Activated CD4-positive, alpha-beta T cell treated with anti-CD3 and anti-CD28 coated beads, Interleukin-2, Interleukin-4, amounts not matched to agents 100 ng/mL and 50 ng/mL, durations not matched to agents 16 hours and 8 hours (primary cell): Measurements from ENCODE around the gene KLHL22.
"Not testable (repeated sequence)": the region's sequence is repeated elsewhere in the genome, so short reads cannot be mapped to it uniquely, and the experiment has no call there.

Experiments used
- DNase-seq: peaks from one replicate; pipeline ENCODE4 v3.0.0-alpha.2; 2020; ENCODE audit warnings: low spot score

KLHL22 gene

GRCh38 chr22:20499769-20500168, 4.2 kb upstream of the KLHL22 start:
- DNase-seq = no peak

- DNase-seq = no peak
Measured at GRCh38 chr22:20498913-20499312, 3.3 kb upstream of the KLHL22 start.

- DNase-seq = no peak
Measured at GRCh38 chr22:20497426-20497825, 1.8 kb upstream of the KLHL22 start.

GRCh38 chr22:20495861-20496681, 476 bp upstream of the KLHL22 start:
- DNase-seq = peak; percentile 91

- no peak for DNase-seq
Measured at GRCh38 chr22:20491346-20491745, 4.2 kb downstream of the KLHL22 start.

- no peak for DNase-seq
Measured at GRCh38 chr22:20490941-20491307, 4.7 kb downstream of the KLHL22 start.

GRCh38 chr22:20490183-20490940, 5.2 kb downstream of the KLHL22 start:
- no peak for DNase-seq

GRCh38 chr22:20488946-20489345, 6.6 kb downstream of the KLHL22 start:
- DNase-seq = no peak

- no peak for DNase-seq
Measured at GRCh38 chr22:20487715-20488114, 7.9 kb downstream of the KLHL22 start.

GRCh38 chr22:20486229-20486628, 9.4 kb downstream of the KLHL22 start:
- DNase-seq = no peak

- no peak for DNase-seq
Measured at GRCh38 chr22:20484948-20485683, 10.5 kb downstream of the KLHL22 start.

GRCh38 chr22:20483771-20484170, 11.8 kb downstream of the KLHL22 start:
- no peak for DNase-seq

GRCh38 chr22:20483143-20483506, 12.5 kb downstream of the KLHL22 start:
- DNase-seq = not testable (repeated sequence)

- DNase-seq = no peak
Measured at GRCh38 chr22:20479612-20480196, 15.9 kb downstream of the KLHL22 start.

- DNase-seq = not testable (repeated sequence)
Measured at GRCh38 chr22:20478059-20478458, 17.5 kb downstream of the KLHL22 start.

- not testable (repeated sequence) for DNase-seq
Measured at GRCh38 chr22:20475569-20475968, 20.0 kb downstream of the KLHL22 start.

GRCh38 chr22:20475115-20475436, 20.5 kb downstream of the KLHL22 start:
- no peak for DNase-seq

GRCh38 chr22:20472629-20473442, 22.8 kb downstream of the KLHL22 start:
- DNase-seq = no peak

- no peak for DNase-seq
Measured at GRCh38 chr22:20471126-20471833, 24.3 kb downstream of the KLHL22 start.

GRCh38 chr22:20470525-20470924, 25.1 kb downstream of the KLHL22 start:
- DNase-seq = not testable (repeated sequence)
